HUES48 (cell line): ENCODE results near the gene PEX10.

ENCODE experiments used
- H3K27ac ChIP-seq: one replicate; pipeline ENCODE4 v1.7.0; 2013; ENCODE audit warnings: low read depth, low read length, inconsistent platforms
- H3K27me3 ChIP-seq: 2 replicates; pipeline ENCODE4 v1.6.1; 2013; ENCODE audit warnings: mild to moderate bottlenecking, low read length; ENCODE audit not compliant: control insufficient read depth, insufficient read depth
- H3K36me3 ChIP-seq: 2 replicates; pipeline ENCODE4 v1.6.1; 2013; ENCODE audit warnings: low read length; ENCODE audit not compliant: control insufficient read depth, insufficient read depth
- H3K4me1 ChIP-seq: 2 replicates; pipeline ENCODE4 v1.6.1; 2013; ENCODE audit warnings: mild to moderate bottlenecking, low read length; ENCODE audit not compliant: control insufficient read depth, insufficient read depth
- H3K4me3 ChIP-seq: 2 replicates; pipeline ENCODE4 v1.5.1; 2013; ENCODE audit warnings: mild to moderate bottlenecking, low read depth, low read length
- H3K9ac ChIP-seq: 2 replicates; pipeline ENCODE4 v1.6.1; 2013; ENCODE audit warnings: mild to moderate bottlenecking, low read depth, low read length, moderate library complexity
- H3K9me3 ChIP-seq: 2 replicates; pipeline ENCODE4 v1.6.1; 2013; ENCODE audit warnings: low read length; ENCODE audit not compliant: control insufficient read depth, insufficient read depth

The PEX10 gene

DNA sequence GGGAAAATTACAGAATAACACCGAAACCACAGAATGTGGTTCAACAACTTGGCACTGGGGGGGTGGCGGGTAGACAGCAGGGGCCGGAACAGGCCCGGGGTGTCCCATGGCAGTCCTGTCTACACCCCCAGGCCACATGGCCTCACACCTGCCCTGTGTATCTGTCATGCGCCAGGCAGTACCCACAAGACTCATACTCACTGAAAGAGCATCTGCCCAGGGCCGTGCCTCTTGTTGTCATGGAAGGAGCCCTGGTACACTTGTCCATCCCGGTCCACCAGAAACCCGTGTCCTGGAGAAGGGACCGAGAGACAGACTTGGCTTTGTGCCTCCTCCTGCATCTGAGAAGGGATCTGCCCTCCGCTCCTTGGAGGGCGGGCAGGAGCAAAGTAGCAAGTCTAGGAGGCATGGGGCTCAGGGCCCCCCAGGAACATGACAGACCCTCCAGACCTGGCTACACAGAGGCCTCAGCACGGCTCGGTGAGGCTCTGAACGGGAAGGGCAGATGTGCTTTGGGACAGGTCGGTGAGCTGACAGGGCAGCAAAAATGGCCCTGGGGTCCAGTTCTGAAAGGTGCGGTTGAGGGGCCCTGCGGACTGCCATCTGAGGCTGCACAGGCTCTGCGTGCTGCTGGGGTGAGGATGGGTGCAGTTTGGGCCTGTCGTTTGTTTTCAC is 26.6 kb downstream of the PEX10 start:
- Histone ChIP-seq H3K27ac (no peak overlapping the region), H3K27me3 (no peaks in the 10 kb centered on the region), H3K4me1 (no peaks in the 10 kb centered on the region), H3K4me3 (no peak overlapping the region), H3K9ac (no peak overlapping the region), H3K36me3 (peaks cover 10% of the 10 kb centered on the region), H3K9me3 (no peaks in the 10 kb centered on the region)

DNA sequence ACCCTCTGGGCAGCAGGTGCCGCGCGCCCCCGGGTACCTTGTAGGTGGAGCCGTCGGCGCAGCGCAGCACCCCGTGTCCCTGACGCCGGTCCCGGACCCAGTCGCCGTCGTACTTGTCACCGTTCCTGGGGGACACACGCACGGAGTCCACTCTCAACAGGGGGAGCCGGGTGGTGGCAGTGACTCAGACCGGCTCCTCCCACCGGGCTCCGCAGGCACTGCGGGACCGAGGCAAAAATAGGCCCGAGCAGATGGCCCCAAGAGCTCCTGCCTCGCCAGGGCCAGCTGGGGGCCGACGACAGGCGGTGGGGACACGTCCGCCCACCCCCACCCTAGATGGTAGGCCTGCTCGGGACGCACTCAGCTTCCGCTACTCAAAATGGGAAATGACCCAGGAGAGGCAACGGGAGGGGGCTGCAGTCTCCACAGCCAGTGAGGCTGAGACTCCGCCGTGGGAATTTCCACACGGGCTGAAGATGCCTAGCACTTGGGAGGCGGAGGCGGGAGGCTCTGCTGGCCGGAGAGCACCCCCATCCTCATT is 27.4 kb downstream of the PEX10 start:
- H3K4me1 ChIP-seq: no peaks in the 10 kb centered on the region
- no peaks in the 10 kb centered on the region for H3K27me3 ChIP-seq
- H3K9ac ChIP-seq: no peak overlapping the region
- no peak overlapping the region for H3K4me3 ChIP-seq
- H3K36me3 ChIP-seq: peaks cover 10% of the 10 kb centered on the region
- no peaks in the 10 kb centered on the region for H3K9me3 ChIP-seq
- H3K27ac ChIP-seq: no peak overlapping the region

DNA sequence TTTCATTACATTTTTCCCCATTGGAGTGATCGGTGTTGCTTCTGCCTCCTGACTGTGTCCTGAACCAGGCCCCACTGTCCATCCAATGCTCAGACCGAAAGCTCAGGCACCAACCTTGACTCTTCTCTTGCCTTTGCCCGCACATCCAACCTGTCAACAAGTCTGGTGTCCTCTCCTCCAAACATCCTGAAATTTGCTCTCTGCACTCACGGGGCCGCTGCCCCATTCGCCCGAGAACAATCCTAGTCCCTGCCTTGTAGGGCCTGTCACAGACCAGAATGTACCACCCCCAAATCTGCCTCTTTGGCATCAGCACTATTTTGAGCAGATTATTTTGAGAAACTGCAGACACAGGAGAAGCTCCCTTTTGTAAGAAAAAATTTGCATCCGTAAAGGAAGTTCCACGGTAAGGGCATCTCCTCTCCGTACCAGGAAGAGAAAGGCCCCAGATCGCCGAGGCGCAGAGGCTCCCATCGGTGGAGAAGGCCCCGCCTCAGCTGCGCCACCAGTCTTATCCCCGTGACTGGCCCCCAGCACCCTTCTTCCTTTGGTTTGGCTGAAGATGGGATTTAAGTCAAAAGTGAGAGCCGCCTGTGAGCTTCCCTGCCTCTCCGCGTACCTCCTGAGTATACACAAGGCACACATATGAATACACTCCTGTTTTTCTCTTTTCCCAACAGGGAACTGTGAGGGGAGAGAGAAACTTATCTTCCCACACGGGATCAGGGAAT is 28.1 kb downstream of the PEX10 start:
- Histone ChIP-seq H3K9ac (no peak overlapping the region), H3K27ac (no peak overlapping the region)

DNA sequence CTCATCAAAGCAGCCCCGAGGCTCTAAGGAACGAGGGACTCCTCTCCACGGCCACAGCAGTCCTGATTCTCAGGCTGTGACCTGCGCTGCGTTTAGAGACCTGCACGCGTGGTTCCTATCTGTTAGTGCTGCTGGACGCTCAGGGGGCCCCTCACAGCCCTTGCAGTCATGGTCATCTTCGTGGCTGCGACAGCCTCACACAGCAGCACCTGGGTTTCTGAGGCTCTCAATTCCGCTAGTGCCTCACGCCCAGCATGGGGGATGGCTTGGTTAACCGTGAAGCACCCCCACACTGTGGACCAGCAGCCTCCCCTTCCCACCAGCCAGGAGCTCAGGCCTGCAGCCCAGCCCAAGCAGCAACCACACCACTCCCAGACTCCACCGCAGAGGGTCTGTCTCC is 28.8 kb downstream of the PEX10 start:
- Histone ChIP-seq H3K9ac (no peak overlapping the region), H3K36me3 (peaks cover 6% of the 10 kb centered on the region), H3K9me3 (no peaks in the 10 kb centered on the region), H3K27ac (no peak overlapping the region), H3K27me3 (no peaks in the 10 kb centered on the region), H3K4me3 (no peak overlapping the region), H3K4me1 (no peaks in the 10 kb centered on the region)

More for the DNA sequence above, 28.1 kb downstream of the PEX10 start:
- Histone ChIP-seq H3K4me3 (no peak overlapping the region), H3K4me1 (no peaks in the 10 kb centered on the region), H3K36me3 (peaks cover 6% of the 10 kb centered on the region), H3K27me3 (no peaks in the 10 kb centered on the region), H3K9me3 (no peaks in the 10 kb centered on the region)

DNA sequence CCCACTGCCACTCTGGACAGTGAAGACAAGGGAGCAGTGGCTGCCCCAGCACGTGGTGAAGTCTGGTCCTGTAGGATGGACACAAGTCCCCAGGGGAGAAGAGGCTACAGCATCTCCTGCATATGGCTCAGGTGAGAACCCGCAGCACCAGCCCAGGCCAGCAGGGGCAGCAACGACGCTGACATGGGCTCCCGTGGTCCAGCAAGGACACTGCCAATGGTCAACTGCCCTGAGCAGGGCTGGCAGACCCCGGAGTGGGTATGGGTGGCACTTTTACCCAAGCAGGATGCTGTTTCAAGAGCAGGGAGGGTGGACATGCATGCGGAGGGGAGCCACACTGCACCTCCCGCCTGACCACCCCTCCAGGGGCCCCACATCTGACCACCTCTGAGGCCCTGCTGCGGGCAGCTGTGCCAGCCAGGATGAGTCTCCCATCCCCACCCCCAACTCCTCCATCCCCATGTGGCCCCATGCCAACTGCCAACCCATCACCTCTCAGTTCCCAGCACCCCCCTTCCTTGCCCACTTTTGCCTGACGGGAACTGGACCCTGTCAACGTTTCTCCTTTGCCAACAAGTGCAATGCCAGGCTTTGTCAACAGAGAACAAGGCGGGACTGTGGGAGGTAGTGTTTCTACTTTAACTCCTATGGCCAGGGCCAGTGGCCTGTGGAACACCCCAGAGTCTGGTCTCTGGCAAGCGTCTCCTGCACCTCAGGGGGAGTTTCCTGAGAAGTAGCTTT is 29.6 kb downstream of the PEX10 start:
- no peak overlapping the region for H3K4me3 ChIP-seq
- no peaks in the 10 kb centered on the region for H3K4me1 ChIP-seq
- H3K27ac ChIP-seq: no peak overlapping the region
- no peak overlapping the region for H3K9ac ChIP-seq
- no peaks in the 10 kb centered on the region for H3K27me3 ChIP-seq
- H3K36me3 ChIP-seq: peaks cover 2% of the 10 kb centered on the region
- H3K9me3 ChIP-seq: no peaks in the 10 kb centered on the region

DNA sequence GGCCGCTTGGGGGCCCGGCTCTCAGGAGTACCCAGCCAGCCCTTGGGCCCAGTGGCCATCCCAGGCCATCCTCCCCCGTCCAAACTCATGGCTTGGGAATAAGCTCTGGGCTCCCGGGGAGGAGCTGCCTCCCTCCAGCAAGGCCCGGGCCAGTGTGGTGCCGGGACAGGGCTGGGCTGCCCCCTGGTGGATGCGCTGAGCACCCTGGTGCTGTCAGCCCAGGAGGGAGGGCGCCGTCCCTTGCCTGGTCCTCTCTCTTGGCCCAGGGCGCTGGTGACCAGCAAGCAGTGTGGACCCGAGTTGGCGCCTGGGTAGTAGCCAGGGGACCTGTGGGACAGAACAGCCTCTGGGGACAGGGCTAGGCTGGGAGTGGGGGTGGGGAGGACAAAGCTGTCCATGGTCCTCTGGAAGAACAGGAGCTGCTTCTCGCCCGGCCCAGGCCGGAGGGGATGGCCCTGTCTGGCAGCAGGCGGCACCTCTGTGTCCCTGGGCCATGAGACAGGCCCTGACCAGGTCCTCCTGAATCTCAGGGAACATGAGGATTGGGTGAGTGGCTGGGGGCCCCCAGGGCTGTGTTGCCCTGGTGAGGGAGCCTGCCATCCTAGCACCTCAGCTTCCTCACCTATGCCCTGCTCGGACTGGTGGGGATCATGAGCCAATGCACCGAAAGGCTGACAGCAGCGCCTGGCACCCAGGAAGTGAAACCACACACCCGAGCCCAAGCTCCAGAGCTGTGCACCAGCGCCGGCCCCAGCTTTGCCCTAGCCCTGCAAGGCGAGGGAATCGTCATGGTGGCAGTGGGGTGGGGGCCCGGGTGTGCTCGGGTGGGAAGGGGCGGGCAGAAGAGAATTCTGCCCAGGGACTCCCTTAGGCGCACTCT is 30.4 kb downstream of the PEX10 start:
- H3K9ac ChIP-seq: no peak overlapping the region
- no peak overlapping the region for H3K27ac ChIP-seq
- H3K4me1 ChIP-seq: no peaks in the 10 kb centered on the region
- no peak overlapping the region for H3K4me3 ChIP-seq
- H3K27me3 ChIP-seq: no peaks in the 10 kb centered on the region
- H3K9me3 ChIP-seq: no peaks in the 10 kb centered on the region
- no peaks in the 10 kb centered on the region for H3K36me3 ChIP-seq

DNA sequence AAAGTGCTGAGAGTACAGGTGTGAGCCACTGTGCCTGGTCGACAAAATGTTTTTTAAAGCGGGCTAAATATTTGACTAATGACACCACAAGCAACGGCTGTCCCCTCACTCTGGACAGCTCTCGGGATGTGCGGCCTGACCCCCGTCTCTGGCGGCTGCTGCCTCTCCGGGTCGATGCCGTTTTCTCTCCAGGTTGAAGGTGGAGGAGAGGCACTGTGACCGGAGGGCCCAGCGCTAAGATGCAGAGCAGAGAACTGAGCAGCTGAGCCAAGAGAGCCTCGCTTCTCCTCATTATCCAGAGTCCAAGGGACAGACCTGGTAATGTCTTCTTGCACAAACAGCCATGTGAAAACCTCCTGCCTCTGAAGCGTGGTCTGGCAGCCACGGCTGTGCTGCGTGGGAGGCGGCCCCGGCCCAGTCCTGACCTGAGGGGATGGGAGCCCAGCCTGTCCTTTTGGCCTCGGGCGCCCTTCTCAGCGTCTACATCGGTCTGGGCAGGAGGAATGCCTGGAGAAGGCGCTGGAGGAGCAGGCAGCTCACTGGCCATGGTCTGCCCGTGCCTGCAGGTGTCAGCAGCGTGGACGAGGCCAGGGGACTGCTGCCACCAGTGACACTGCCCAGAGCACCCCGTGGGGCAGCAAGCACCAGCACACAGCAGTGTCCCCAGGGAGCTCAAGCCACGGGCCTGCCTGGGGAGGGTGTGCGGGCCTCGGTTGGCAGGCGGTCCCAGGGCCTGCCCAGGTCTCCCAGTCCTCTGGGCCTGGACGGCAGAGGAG is 31.4 kb downstream of the PEX10 start:
- Histone ChIP-seq H3K27me3 (no peaks in the 10 kb centered on the region), H3K27ac (no peak overlapping the region)

DNA sequence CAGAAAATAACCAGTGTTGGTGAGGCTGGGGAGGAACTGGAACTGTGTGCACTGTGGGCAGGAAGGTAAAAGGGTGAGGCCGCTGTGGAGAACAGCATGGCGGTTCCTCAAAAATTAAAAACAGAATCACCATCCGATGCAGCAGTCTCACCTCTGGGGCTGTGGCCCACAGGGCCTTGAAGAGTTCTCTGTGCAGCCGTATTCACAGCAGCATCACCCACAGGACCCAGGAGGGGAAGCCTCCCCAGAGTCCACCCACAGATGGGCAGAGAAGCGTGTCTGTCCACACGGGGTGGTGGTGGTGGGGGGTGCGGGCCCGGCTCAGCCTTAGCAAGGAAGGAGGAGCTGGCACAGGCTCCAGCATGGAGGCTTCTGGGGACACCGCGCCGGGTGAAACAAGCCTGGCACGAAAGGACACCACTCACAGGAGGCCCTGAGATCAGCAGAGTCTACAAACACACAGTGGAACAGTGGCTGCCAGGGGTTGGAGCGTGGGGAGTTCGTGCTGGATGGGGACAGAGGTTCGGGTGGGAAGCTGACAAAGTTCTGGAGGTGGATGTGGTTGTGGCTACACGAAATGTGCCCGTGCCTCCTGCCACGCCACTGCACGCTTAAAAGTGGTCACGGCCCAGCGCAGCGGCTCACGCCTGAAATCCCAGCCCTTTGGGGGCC is 32.5 kb downstream of the PEX10 start:
- Histone ChIP-seq H3K27ac (no peak overlapping the region), H3K9me3 (no peaks in the 10 kb centered on the region), H3K4me1 (no peaks in the 10 kb centered on the region), H3K36me3 (no peaks in the 10 kb centered on the region), H3K27me3 (no peaks in the 10 kb centered on the region), H3K9ac (no peak overlapping the region), H3K4me3 (no peak overlapping the region)

More for the DNA sequence above, 31.4 kb downstream of the PEX10 start:
- no peaks in the 10 kb centered on the region for H3K36me3 ChIP-seq
- H3K9me3 ChIP-seq: no peaks in the 10 kb centered on the region
- no peak overlapping the region for H3K4me3 ChIP-seq
- H3K9ac ChIP-seq: no peak overlapping the region
- H3K4me1 ChIP-seq: no peaks in the 10 kb centered on the region

DNA sequence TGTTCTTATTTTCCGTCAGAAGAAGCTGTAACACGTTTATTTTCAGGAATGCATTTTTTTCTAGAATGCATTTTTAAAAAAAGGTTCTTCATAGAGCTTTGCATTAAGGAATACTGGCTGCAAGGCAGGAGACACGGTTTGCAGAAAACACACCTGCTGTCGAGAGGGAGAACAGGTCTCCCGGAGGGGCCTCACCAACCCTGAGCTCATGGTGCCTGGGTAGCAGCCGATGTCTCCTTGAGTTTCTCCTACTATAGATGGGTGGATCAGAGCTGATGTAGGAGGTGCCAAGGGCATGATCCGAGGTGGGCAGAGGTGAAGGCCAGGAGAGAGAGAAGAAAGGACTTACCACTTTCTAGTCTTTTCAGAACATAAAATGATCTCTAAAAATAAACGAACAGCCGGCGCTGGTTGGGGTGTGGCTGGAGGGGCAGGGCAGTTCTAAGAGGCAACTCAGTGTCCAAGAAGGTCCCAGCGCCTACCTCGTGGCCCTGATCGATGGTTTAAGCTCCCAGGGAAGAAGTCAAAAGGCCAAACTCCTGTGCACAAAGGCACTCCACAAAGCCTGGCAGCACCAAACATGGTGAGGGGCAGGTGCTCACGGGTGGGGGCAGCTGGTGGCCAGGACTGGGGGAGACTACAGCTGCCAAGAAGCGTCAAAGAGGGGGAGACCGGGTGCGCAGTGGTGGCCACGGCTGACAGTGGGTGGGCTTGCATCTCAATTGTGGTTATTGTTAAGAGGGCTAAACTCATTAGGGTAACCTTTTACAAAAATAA is 33.2 kb downstream of the PEX10 start:
- Histone ChIP-seq H3K27me3 (no peaks in the 10 kb centered on the region), H3K9ac (no peak overlapping the region), H3K4me1 (no peaks in the 10 kb centered on the region), H3K27ac (no peak overlapping the region), H3K36me3 (no peaks in the 10 kb centered on the region), H3K9me3 (no peaks in the 10 kb centered on the region), H3K4me3 (no peak overlapping the region)
